Mesodermal cell (in vitro differentiated cells): ENCODE results near the gene CDC42SE1.

Experiments
- H3K27ac ChIP-seq: 2 replicates; pipeline ENCODE4 v1.7.0; 2013; ENCODE audit warnings: mild to moderate bottlenecking, low read depth, low read length, moderate library complexity; ENCODE audit not compliant: severe bottlenecking
- H3K36me3 ChIP-seq: 2 replicates; pipeline ENCODE4 v1.7.1; 2013; ENCODE audit warnings: mild to moderate bottlenecking, low read length, moderate library complexity; ENCODE audit not compliant: control insufficient read depth, insufficient read depth
- H3K4me1 ChIP-seq: one replicate; pipeline ENCODE4 v1.7.1; 2013; ENCODE audit warnings: mild to moderate bottlenecking, low read length; ENCODE audit not compliant: insufficient read depth, control insufficient read depth, poor library complexity, severe bottlenecking
- H3K4me3 ChIP-seq: 2 replicates; pipeline ENCODE4 v1.7.0; 2013; ENCODE audit warnings: low read length, control low read depth, mild to moderate bottlenecking; ENCODE audit not compliant: insufficient read depth, poor library complexity, severe bottlenecking; ENCODE audit errors: extremely low read depth
- H3K9me3 ChIP-seq: 2 replicates; pipeline ENCODE4 v1.7.1; 2013; ENCODE audit warnings: mild to moderate bottlenecking, low read length, moderate library complexity; ENCODE audit not compliant: control insufficient read depth
- WGBS, 2 experiments: methylation state at CpG; one replicate each; pipeline ENCODE4 v1.1.5; 2013; ENCODE audit warnings: missing lambda C conversion rate in 2 of 2; ENCODE audit not compliant: insufficient coverage in 2 of 2; 5-methylcytosine and 5-hydroxymethylcytosine counted together

The CDC42SE1 gene

DNA sequence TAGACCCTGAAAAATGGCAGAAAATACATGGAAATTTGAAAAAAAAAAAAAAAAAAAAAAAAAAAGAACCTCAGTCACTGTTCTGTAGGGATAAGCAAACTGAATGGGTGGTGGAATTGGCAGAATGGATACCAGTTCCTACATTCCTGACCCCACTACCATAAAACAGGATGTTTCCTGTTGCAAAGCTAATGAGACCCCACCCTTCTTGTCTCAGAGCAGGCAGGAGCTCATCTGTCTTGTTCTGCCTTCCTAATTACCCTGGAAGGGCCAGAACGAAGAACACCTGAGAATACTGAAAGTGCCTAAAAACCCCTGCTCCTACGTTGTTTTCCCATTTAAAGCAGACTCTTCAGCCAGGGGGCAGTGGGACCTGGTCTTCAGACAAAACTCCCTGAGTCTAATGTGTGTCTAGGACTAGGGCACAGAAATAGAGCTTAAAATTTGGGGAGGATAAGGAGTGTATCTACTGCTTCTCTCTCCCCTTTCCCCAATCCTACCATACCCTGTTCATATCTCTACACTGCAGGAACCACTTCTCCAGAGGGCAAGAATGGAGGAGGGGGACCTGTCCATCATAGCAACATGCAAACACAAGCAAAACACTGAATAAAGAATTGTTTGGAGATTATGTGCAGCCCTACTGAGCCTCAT lies 7.9 kb downstream of the CDC42SE1 start:
- 100% methylated on average over 1 of the region's 2 CpGs; no CpG with 5 or more reads in 1 of the 2 experiments for WGBS, 2 experiments
- H3K36me3 ChIP-seq, result peaks cover 61% of the 10 kb centered on the region
- H3K4me1 ChIP-seq, result peaks cover 6% of the 10 kb centered on the region
- no peak overlapping the region for H3K27ac ChIP-seq
- H3K4me3 ChIP-seq, result no peak overlapping the region
- H3K9me3 ChIP-seq, result no peaks in the 10 kb centered on the region

DNA sequence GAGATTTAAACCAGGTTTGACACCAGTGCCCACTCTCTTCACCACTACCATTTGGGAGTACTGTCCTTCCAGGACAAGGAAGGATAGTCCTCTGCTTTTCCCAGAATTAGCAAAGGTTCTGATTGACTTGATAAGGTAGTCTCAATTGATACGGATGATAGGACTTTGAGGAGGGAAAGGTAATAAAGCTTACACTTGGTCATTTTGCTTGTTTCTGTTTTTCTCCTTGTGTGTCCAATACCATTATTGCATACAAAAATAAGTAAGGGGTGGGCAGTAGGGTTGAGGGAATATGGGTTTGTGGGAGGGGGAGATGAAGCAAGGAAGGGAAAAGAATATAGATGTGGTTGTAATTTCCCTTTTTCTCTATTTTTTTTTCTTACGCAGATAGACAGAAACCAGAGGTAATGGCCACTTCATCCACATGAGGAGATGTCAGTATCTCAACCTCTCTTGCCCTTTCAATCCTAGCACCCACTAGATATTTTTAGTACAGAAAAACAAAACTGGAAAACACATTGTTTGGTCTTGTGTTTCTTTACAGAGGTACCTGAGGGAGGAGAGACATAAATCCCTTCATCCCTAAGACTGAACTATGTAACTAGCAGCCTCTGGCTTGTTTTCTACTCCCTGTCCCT lies 9.3 kb downstream of the CDC42SE1 start:
- H3K36me3 ChIP-seq, result peaks cover 48% of the 10 kb centered on the region
- WGBS, 2 experiments, result no CpG with 5 or more reads among the region's 2 CpGs
- H3K4me3 ChIP-seq, result no peak overlapping the region
- H3K27ac ChIP-seq, result no peak overlapping the region
- H3K9me3 ChIP-seq, result no peaks in the 10 kb centered on the region
- no peaks in the 10 kb centered on the region for H3K4me1 ChIP-seq

DNA sequence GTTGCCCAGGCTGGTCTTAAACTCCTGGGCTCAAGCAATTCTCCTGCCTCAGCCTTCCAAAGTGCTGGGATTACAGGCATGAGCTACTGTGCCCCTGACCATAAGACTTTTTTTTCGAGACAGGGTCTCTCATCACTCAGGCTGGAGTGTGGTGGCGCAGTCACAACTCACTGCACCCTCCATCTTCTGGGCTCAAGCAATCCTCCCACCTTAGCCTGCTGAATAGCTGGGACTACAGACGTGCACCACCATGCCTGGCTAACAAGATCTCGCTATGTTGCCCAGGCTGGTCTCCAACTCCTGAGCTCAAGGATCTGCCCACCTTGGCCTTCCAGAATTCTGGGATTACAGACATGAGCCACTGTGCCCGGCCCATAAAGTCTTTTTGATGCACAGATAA lies 10.0 kb downstream of the CDC42SE1 start:
- Histone ChIP-seq H3K4me3 (no peak overlapping the region), H3K9me3 (no peaks in the 10 kb centered on the region), H3K36me3 (peaks cover 41% of the 10 kb centered on the region), H3K4me1 (no peaks in the 10 kb centered on the region), H3K27ac (no peak overlapping the region)
- WGBS, 2 experiments, result 93 to 94% methylated on average over 4 of the region's 5 CpGs

DNA sequence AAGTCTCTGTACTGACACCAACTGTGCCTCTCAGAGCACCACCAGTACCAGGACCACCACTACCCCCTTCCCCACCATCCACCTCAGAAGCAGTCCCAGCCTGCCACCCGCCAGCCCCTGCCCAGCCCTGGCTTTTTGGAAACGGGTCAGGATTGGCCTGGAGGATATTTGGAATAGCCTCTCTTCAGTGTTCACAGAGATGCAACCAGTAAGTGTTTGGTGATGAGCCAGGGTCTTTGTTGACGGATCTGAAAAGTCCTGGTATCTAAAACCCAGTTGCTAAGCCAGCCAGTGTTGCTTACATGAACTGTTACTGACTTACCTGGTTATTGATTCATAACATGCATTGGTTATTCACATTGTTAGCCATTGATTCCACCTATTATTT lies 10.8 kb downstream of the CDC42SE1 start:
- H3K4me1 ChIP-seq, result no peaks in the 10 kb centered on the region
- peak overlapping the region; percentile 68 for H3K4me3 ChIP-seq
- H3K27ac ChIP-seq, result no peak overlapping the region
- peaks cover 33% of the 10 kb centered on the region for H3K36me3 ChIP-seq
- WGBS, 2 experiments, result 54 to 86% methylated on average over 1 to 2 of the region's 3 CpGs
- no peaks in the 10 kb centered on the region for H3K9me3 ChIP-seq

DNA sequence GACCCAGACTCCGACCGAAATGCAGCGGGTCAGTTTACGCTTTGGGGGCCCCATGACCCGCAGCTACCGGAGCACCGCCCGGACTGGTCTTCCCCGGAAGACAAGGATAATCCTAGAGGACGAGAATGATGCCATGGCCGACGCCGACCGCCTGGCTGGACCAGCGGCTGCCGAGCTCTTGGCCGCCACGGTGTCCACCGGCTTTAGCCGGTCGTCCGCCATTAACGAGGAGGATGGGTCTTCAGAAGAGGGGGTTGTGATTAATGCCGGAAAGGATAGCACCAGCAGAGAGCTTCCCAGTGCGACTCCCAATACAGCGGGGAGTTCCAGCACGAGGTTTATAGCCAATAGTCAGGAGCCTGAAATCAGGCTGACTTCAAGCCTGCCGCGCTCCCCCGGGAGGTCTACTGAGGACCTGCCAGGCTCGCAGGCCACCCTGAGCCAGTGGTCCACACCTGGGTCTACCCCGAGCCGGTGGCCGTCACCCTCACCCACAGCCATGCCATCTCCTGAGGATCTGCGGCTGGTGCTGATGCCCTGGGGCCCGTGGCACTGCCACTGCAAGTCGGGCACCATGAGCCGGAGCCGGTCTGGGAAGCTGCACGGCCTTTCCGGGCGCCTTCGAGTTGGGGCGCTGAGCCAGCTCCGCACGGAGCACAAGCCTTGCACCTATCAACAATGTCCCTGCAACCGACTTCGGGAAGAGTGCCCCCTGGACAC lies 11.3 kb downstream of the CDC42SE1 start:
- Histone ChIP-seq H3K4me1 (no peaks in the 10 kb centered on the region), H3K9me3 (no peaks in the 10 kb centered on the region), H3K27ac (peak overlapping the region; percentile 78), H3K36me3 (peaks cover 27% of the 10 kb centered on the region), H3K4me3 (peak overlapping the region; percentile 68)
- WGBS, 2 experiments, result 2 to 3% methylated on average over 41 to 47 of the region's 48 CpGs

DNA sequence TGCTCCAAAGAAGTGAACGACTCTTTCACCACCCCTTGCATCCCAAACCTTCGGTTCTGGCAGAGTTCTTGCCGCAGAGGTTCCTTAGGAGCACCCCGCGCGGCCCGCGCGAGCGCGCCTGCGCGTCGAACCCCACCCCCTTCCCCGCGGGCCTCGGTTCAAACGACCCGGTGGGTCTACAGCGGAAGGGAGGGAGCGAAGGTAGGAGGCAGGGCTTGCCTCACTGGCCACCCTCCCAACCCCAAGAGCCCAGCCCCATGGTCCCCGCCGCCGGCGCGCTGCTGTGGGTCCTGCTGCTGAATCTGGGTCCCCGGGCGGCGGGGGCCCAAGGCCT lies 11.9 kb downstream of the CDC42SE1 start, which contains the start of gene C1orf56:
C1orf56 (plus strand) TSS at position 161 of the 334 bp plus-strand sequence; CDS start at position 258, 97 bp downstream.
- peaks cover 22% of the 10 kb centered on the region for H3K36me3 ChIP-seq
- H3K9me3 ChIP-seq, result no peaks in the 10 kb centered on the region
- H3K4me1 ChIP-seq, result no peaks in the 10 kb centered on the region
- H3K4me3 ChIP-seq, result peak within 1 kb of the TSS; percentile 68
- 0 to 1% methylated on average over 9 to 28 of the region's 29 CpGs for WGBS, 2 experiments
- peak within 1 kb of the TSS; percentile 78 for H3K27ac ChIP-seq

DNA sequence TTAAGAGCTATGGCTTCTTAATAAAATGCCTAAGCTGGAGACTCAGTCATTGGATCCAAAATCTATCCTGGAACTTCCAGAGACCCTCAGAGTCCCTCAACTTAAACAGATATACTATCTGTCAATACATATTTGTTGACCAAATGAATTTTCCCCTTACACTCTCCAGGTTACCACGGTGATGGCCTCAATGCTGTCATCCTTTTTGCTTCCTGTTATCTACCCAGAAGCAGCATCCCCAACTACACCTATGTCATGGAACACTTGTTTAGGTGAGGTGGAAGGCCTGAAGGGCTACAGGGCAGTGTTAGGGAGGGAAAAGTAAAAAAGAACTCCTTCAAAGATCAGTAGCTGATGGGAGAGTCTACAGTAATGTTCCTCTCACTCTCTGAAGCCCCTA lies 16.3 kb downstream of the CDC42SE1 start:
- Histone ChIP-seq H3K4me3 (no peak overlapping the region), H3K36me3 (no peaks in the 10 kb centered on the region), H3K27ac (no peak overlapping the region), H3K9me3 (no peaks in the 10 kb centered on the region), H3K4me1 (no peaks in the 10 kb centered on the region)
- 100% methylated on average over 1 of the region's 1 CpG; no CpG with 5 or more reads in 1 of the 2 experiments for WGBS, 2 experiments

DNA sequence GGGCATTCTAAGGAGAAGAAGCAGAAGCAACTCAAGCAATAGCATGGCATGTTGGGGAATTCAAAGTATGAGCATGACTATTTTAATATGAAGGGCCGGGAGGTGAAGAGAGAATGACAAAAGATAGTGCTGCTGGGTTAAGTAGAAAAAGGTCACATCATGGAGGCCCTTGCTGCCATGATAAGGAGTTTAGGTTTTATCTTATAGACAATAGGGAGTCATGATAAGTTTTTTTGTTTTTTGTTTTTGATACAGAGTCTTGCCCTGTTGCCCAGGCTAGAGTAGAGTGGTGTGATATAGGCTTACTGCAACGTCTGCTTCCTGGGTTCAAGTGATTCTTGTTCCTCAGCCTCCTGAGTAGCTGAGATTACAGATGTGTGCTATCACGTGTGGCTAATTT lies 19.9 kb downstream of the CDC42SE1 start:
- H3K4me1 ChIP-seq, result no peaks in the 10 kb centered on the region
- H3K27ac ChIP-seq, result no peak overlapping the region
- H3K36me3 ChIP-seq, result peaks cover 9% of the 10 kb centered on the region
- H3K9me3 ChIP-seq, result no peaks in the 10 kb centered on the region
- 94 to 95% methylated on average over 3 of the region's 3 CpGs for WGBS, 2 experiments
- no peak overlapping the region for H3K4me3 ChIP-seq

DNA sequence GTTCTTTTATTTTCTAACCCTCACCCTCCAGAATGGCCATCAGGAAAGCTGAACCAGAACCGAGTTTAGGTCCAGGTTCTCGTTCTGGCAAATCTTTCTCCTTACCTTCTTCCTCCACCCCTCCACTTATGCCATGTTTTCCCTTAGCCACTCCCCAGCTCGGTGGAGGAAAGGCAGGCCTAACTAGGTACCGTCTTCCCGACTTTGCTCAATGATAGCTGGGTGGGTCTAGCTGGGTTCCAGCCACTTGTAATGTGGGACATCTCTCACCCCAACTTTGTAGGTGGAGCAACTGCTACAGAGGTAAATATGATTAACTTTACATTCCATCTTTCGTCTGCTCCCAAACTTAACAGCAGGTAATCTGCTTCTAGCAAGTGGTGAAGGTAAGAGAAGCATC lies 22.4 kb downstream of the CDC42SE1 start:
- 74 to 94% methylated on average over 3 to 4 of the region's 6 CpGs for WGBS, 2 experiments
- Histone ChIP-seq H3K4me1 (no peaks in the 10 kb centered on the region), H3K27ac (no peak overlapping the region), H3K4me3 (no peak overlapping the region), H3K9me3 (no peaks in the 10 kb centered on the region), H3K36me3 (peaks cover 21% of the 10 kb centered on the region)

DNA sequence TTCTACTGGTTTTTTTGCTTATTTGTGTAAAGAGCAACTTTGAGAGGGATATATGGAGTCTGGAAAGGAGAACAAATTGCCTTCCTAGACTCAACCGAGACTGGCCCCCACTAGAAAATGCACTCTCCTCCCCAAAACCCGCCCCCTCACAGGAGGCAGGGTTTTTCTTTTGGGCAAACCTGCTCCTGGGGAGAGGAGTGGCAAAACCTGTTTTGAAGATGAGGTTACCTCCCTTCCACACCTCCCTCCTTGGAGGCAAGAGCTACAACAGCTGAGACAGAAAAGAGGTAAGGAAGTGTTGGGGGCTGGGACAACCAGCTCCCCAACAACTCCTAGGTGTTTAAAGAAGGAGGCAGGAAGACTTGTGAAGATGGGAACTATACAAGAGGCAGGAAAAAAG lies 23.1 kb downstream of the CDC42SE1 start, which contains the start of gene BNIPL:
BNIPL (plus strand) TSS at position 231 of the 400 bp plus-strand sequence; CDS start at position 371, 140 bp downstream.
- Histone ChIP-seq H3K4me1 (no peaks in the 10 kb centered on the region), H3K27ac (no peak within 1 kb of the TSS), H3K9me3 (no peaks in the 10 kb centered on the region), H3K36me3 (peaks cover 28% of the 10 kb centered on the region), H3K4me3 (no peak within 1 kb of the TSS)
- WGBS, 2 experiments, result no CpG with 5 or more reads among the region's 2 CpGs
